ENCODE measurements around the gene EEFSEC. TPM values are rescaled to one million over a fixed set of nuclear protein-coding genes. Genes with fewer than 3 reads are reported as not detected.

Gene EEFSEC
- total and polyA plus RNA-seq, 2 of the 4 experiments (the other 2 are of a cell fraction), result 4.5 to 9.3 TPM

GRCh38 chr3:128351546-128351945 is 198.3 kb downstream of the EEFSEC start:
- no peak overlapping the region for H2AK9ac ChIP-seq (replicated peaks; ENCODE audit: low read depth, low read length, poor library complexity)
- H2BK15ac ChIP-seq (ENCODE audit: low read depth, low read length), result no peak overlapping the region
- in situ Hi-C loops (cut with MboI; ENCODE audit: low sequenced_read_pairs), result no loop called here
- no peak for TF ChIP-seq FOS (IDR thresholded peaks at IDR 0.05; ENCODE audit: low read depth, low read length)
- no peak for TF ChIP-seq MAFK (IDR thresholded peaks at IDR 0.05; ENCODE audit: low read depth, low read length)
- no peak for TF ChIP-seq SMC3 (IDR thresholded peaks at IDR 0.05; ENCODE audit: low read depth, low read length)
- no peak for TF ChIP-seq MXI1 (IDR thresholded peaks at IDR 0.05; ENCODE audit: borderline replicate concordance, low read depth, low read length)
- no peak for TF ChIP-seq ELK1 (IDR thresholded peaks at IDR 0.05; ENCODE audit: borderline replicate concordance, low read depth, low read length)
- no peak for TF ChIP-seq RAD21 (IDR thresholded peaks at IDR 0.05; ENCODE audit: low read length)
- no peak for TF ChIP-seq NFE2L2 (IDR thresholded peaks at IDR 0.05; ENCODE audit: low read depth, low read length)
- no peak for TF ChIP-seq RFX5 (IDR thresholded peaks at IDR 0.05; ENCODE audit: low read depth, low read length)
- no peak for TF ChIP-seq BHLHE40 (IDR thresholded peaks at IDR 0.05; ENCODE audit: low read depth, low read length)
- no peak for TF ChIP-seq POLR2A (IDR thresholded peaks at IDR 0.05; ENCODE audit: low read depth, low read length)
- TF ChIP-seq MAZ (IDR thresholded peaks at IDR 0.05; ENCODE audit: borderline replicate concordance, low read depth, low read length), result no peak
- TF ChIP-seq CHD1 (IDR thresholded peaks at IDR 0.05; ENCODE audit: low read depth, low read length), result no peak
- TF ChIP-seq, protein P1, sequence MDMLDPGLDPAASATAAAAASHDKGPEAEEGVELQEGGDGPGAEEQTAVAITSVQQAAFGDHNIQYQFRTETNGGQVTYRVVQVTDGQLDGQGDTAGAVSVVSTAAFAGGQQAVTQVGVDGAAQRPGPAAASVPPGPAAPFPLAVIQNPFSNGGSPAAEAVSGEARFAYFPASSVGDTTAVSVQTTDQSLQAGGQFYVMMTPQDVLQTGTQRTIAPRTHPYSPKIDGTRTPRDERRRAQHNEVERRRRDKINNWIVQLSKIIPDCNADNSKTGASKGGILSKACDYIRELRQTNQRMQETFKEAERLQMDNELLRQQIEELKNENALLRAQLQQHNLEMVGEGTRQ (IDR thresholded peaks at IDR 0.05; ENCODE audit: low read depth, low read length), result no peak
- TF ChIP-seq RCOR1 (IDR thresholded peaks at IDR 0.05; ENCODE audit: insufficient replicate concordance, low read length), result no peak
- TF ChIP-seq, protein P2, sequence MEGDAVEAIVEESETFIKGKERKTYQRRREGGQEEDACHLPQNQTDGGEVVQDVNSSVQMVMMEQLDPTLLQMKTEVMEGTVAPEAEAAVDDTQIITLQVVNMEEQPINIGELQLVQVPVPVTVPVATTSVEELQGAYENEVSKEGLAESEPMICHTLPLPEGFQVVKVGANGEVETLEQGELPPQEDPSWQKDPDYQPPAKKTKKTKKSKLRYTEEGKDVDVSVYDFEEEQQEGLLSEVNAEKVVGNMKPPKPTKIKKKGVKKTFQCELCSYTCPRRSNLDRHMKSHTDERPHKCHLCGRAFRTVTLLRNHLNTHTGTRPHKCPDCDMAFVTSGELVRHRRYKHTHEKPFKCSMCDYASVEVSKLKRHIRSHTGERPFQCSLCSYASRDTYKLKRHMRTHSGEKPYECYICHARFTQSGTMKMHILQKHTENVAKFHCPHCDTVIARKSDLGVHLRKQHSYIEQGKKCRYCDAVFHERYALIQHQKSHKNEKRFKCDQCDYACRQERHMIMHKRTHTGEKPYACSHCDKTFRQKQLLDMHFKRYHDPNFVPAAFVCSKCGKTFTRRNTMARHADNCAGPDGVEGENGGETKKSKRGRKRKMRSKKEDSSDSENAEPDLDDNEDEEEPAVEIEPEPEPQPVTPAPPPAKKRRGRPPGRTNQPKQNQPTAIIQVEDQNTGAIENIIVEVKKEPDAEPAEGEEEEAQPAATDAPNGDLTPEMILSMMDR (conservative IDR thresholded peaks at IDR 0.05; ENCODE audit: low read depth, low read length), result no peak
- no peak for TF ChIP-seq CEBPB (IDR thresholded peaks at IDR 0.05; ENCODE audit: low read depth, low read length)
- no peak overlapping the region for H3K4ac ChIP-seq (ENCODE audit: low read depth, low read length)
- no peak overlapping the region for H4K91ac ChIP-seq (ENCODE audit: insufficient read depth, low read depth, low read length)
- H4K8ac ChIP-seq (ENCODE audit: low read depth in 2 of 2, low read length in 2 of 2), result no peak overlapping the region
- POLR2A ChIA-PET (ENCODE audit: unreplicated experiment), result no interaction called here
- no peak for ATAC-seq (ENCODE audit: low read depth)
- no peak overlapping the region for H3K14ac ChIP-seq (replicated peaks; ENCODE audit: low read depth, low read length)
- 86% methylated on average over 2 of the region's 7 CpGs; no CpG with 5 or more reads in 1 of the 2 experiments for WGBS, 2 experiments (ENCODE audit: extremely low coverage in 2 of 2, insufficient read length in 1 of 2)
- peaks cover 20% of the 10 kb centered on the region for H3K4me1 ChIP-seq (ENCODE audit: control insufficient read depth, insufficient read depth, low read length)
- dilution Hi-C loops (cut with HindIII; ENCODE audit: low sequenced_read_pairs, unreplicated experiment), result no loop called here
- H3K9me3 ChIP-seq (ENCODE audit: control insufficient read depth, insufficient read depth, low read length), result no peaks in the 10 kb centered on the region
- H3K79me1 ChIP-seq (ENCODE audit: low read depth in 1 of 2, low read length in 2 of 2), result peaks cover 0 to 16% of the 10 kb centered on the region in 2 experiments; a peak in 1 of 4 replicates
- no peak overlapping the region for H2BK5ac ChIP-seq (ENCODE audit: low read depth, low read length, poor library complexity, severe bottlenecking)
- no peak overlapping the region for H4K5ac ChIP-seq (ENCODE audit: low read depth, low read length)
- H2BK120ac ChIP-seq (ENCODE audit: low read depth, low read length), result no peak overlapping the region
- no peaks in the 10 kb centered on the region for H3K27me3 ChIP-seq (ENCODE audit: control insufficient read depth, insufficient read depth, low read length)
- CTCF ChIA-PET, result interaction anchor here (0.6 kb wide), 1 partner anchor 229 kb away, joined by 4 read pairs; no protein-coding TSS in a partner anchor
- BruUV-seq (replicated peaks), result no TSS peak
- H3K36me3 ChIP-seq (ENCODE audit: control insufficient read depth, insufficient read depth, low read length), result peaks cover 4% of the 10 kb centered on the region
- H3K27ac ChIP-seq (ENCODE audit: insufficient read depth, low read length), result no peak overlapping the region
- H3K4me2 ChIP-seq (ENCODE audit: low read depth, low read length), result no peak overlapping the region
- H4K20me1 ChIP-seq (ENCODE audit: insufficient read depth, low read length), result peaks cover 33% of the 10 kb centered on the region
- intact Hi-C loops (cut with micrococcal nuclease), result no loop called here
- H3K23ac ChIP-seq (ENCODE audit: low read depth, low read length), result no peak overlapping the region
- no peak overlapping the region for H2BK20ac ChIP-seq (ENCODE audit: low read depth, low read length)
- no peak overlapping the region for H3K56ac ChIP-seq (ENCODE audit: extremely low read depth, insufficient read depth, low read length)
- no peak overlapping the region for H2AFZ ChIP-seq (replicated peaks; ENCODE audit: low read length, poor library complexity)
- no peak overlapping the region for H3K9ac ChIP-seq (ENCODE audit: low read depth, low read length)
- H2AK5ac ChIP-seq (ENCODE audit: low read depth, low read length), result no peak overlapping the region
- H3K9me1 ChIP-seq (ENCODE audit: insufficient read depth, low read length), result peaks cover 15% of the 10 kb centered on the region; the same call in 1 of the 2 replicates
- no peak overlapping the region for H3K4me3 ChIP-seq (ENCODE audit: insufficient read depth, low read depth, low read length)
- no peak overlapping the region for H3K18ac ChIP-seq (ENCODE audit: low read depth, low read length)
- no peak for DNase-seq
